RWPE1 (cell line): ENCODE measurements around the gene ADIG.

Experiments used
- CTCF ChIA-PET: fragments of 350-600 bp; sonication (Branson Sonifier 250); formaldehyde crosslinking; extraction: SDS; loops from one replicate; lab custom pipeline; 2021; lab: Yijun Ruan, JAX
- POLR2A ChIA-PET: fragments of 400-600 bp; formaldehyde crosslinking; extraction: SDS; loops from one replicate; lab custom pipeline; 2020; ENCODE audit warnings: antibody characterized with exemption; ENCODE audit not compliant: low non-redundant PET; lab: Yijun Ruan, JAX
- DNase-seq: peaks from one replicate; pipeline ENCODE4 v3.0.0; 2012; ENCODE audit warnings: low spot score
- H3K27ac ChIP-seq: fragments of 450-650 bp; 2 replicates; pipeline ENCODE4 v1.5.1; 2017
- CTCF ChIP-seq: fragments of 450-650 bp; conservative IDR thresholded peaks from 2 replicates; pipeline ENCODE4 v1.5.1; 2017; ENCODE audit warnings: low read depth, mild to moderate bottlenecking

ADIG gene

GRCh38 chr20:38608188-38608587 lies 27.2 kb downstream of the ADIG start:
- POLR2A ChIA-PET, result no interaction called here
- CTCF ChIA-PET, result no interaction called here
- no peak for TF ChIP-seq CTCF
- H3K27ac ChIP-seq, result no peak overlapping the region
- DNase-seq, result no peak

- H3K27ac ChIP-seq, result no peak overlapping the region
- CTCF ChIA-PET, result interaction anchor here (0.7 kb wide), 1 partner anchor 103 kb away, joined by 4 read pairs; no protein-coding TSS in a partner anchor
- TF ChIP-seq CTCF, result no peak
- no peak for DNase-seq
- POLR2A ChIA-PET, result no interaction called here
These were observed 28.8 kb downstream of the ADIG start for GRCh38 chr20:38609815-38610214.

GRCh38 chr20:38610521-38610920 lies 29.5 kb downstream of the ADIG start:
- POLR2A ChIA-PET, result interaction anchor here (0.6 kb wide), 1 partner anchor 177 kb away, joined by 3 read pairs; no protein-coding TSS in a partner anchor
- DNase-seq, result peak; percentile 87
- CTCF ChIA-PET, result interaction anchor here (0.7 to 0.8 kb wide), 2 partner anchors 24 to 103 kb away, joined by 4 to 5 read pairs; no protein-coding TSS in a partner anchor
- no peak for TF ChIP-seq CTCF
- H3K27ac ChIP-seq, result no peak overlapping the region

- DNase-seq, result no peak
- TF ChIP-seq CTCF, result no peak
- ChIA-PET POLR2A (no interaction called here), CTCF (interaction anchor here (0.6 to 0.7 kb wide), 2 partner anchors 197 to 468 kb away, joined by 4 read pairs; no protein-coding TSS in a partner anchor)
- no peak overlapping the region for H3K27ac ChIP-seq
These were observed 31.9 kb downstream of the ADIG start for GRCh38 chr20:38612751-38613515.

- POLR2A ChIA-PET, result no interaction called here
- H3K27ac ChIP-seq, result no peak overlapping the region
- CTCF ChIA-PET, result interaction anchor here (0.8 kb wide), 1 partner anchor 43 kb away, joined by 3 read pairs; no protein-coding TSS in a partner anchor
- TF ChIP-seq CTCF, result no peak
- DNase-seq, result no peak
These were observed 34.3 kb downstream of the ADIG start for GRCh38 chr20:38615283-38615682.

- no peak for TF ChIP-seq CTCF
- ChIA-PET POLR2A (no interaction called here), CTCF (interaction anchor here (1.2 kb wide), 1 partner anchor 18 kb away, joined by 3 read pairs; no protein-coding TSS in a partner anchor)
These were observed 35.5 kb downstream of the ADIG start for GRCh38 chr20:38616457-38616856.

More at GRCh38 chr20:38616457-38616856, 35.5 kb downstream of the ADIG start:
- H3K27ac ChIP-seq, result no peak overlapping the region
- DNase-seq, result no peak
